Aorta (tissue), 5 donors: Measurements from ENCODE around the gene ITGB1BP1. TPM values are rescaled to one million over a fixed set of nuclear protein-coding genes. Genes with fewer than 3 reads are reported as not detected.

Experiments used
- ATAC-seq: fragments of 200-7000 bp; cut with Tn5 transposase; one replicate; pipeline ENCODE4 v1.9.1; 2022; ENCODE audit warnings: moderate library complexity; ENCODE audit not compliant: low FRiP score
- DNase-seq, 2 donors: peaks; one replicate each; pipeline ENCODE4 v3.0.0-alpha.2; 2020
- H3K27ac ChIP-seq, 2 donors: one replicate each; pipeline ENCODE4 v1.5.1; 2013; ENCODE audit warnings: low read length in 2 of 2, mild to moderate bottlenecking in 2 of 2, moderate library complexity in 2 of 2, control low read depth in 1 of 2, inconsistent platforms in 1 of 2, low read depth in 1 of 2
- H3K27me3 ChIP-seq, 2 donors: one replicate each; pipeline ENCODE4 v1.6.1; 2013; ENCODE audit warnings: control low read depth in 1 of 2, low read length in 1 of 2, mild to moderate bottlenecking in 1 of 2, moderate library complexity in 1 of 2; ENCODE audit not compliant: insufficient read depth in 2 of 2, control insufficient read depth in 1 of 2
- H3K36me3 ChIP-seq, 2 donors: one replicate each; pipeline ENCODE4 v1.6.1; 2013; ENCODE audit warnings: control low read depth in 1 of 2, low read length in 1 of 2, mild to moderate bottlenecking in 1 of 2; ENCODE audit not compliant: insufficient read depth in 2 of 2, control insufficient read depth in 1 of 2
- H3K4me1 ChIP-seq, 2 donors: one replicate each; pipeline ENCODE4 v1.6.1; 2013; ENCODE audit warnings: low read length in 2 of 2, control low read depth in 1 of 2, mild to moderate bottlenecking in 1 of 2, moderate library complexity in 1 of 2; ENCODE audit not compliant: insufficient read depth in 2 of 2, control insufficient read depth in 1 of 2
- H3K4me3 ChIP-seq, 2 donors: one replicate each; pipeline ENCODE4 v1.5.1; 2013; ENCODE audit warnings: low read length in 2 of 2, control low read depth in 1 of 2, mild to moderate bottlenecking in 1 of 2
- H3K9me3 ChIP-seq: one replicate; pipeline ENCODE4 v1.6.1; 2013; ENCODE audit warnings: mild to moderate bottlenecking, low read length; ENCODE audit not compliant: control insufficient read depth
- WGBS, 2 donors: extraction: QIAGEN DNeasy Blood & Tissue Kit; methylation state at CpG; one replicate each; pipeline ENCODE4 v1.1.7; 2013; 5-methylcytosine and 5-hydroxymethylcytosine counted together
- intact Hi-C, 2 donors: fragments of 100-400 bp; cut with DNase I; formaldehyde crosslinking; loops; one replicate each; pipeline versions ENCODE4 v1.14.2 to v1.15.0; 2022
- polyA plus RNA-seq, 2 donors: library from polyadenylated mRNA; stranded (reverse); fragments of 200-250 nt; gene quantifications; one replicate each; pipeline ENCODE4 v1.2.3, GENCODE V29; 2013
- total RNA-seq, 2 donors: library from RNA; stranded (reverse); fragmentation: NEBNext Ultra II Directional; extraction: Animal tissue kit (Norgen Biotek cat#: 25700); gene quantifications; one replicate each; pipeline ENCODE4 v1.2.1, GENCODE V29; 2021
- donor health status: healthy with polysubstance abuse.
- donor health status: Bipolar disorder and iron deficiency.
- donor health status: DM: no; HTN: no; CAD: no.
- donor health status: DM: no; HTN: no; CAD: no.
- donor health status: DM: yes; HTN: yes; CAD: no.

The ITGB1BP1 gene
- total and polyA plus RNA-seq, 4 donors, result 112 to 168 (median 136) TPM

DNA sequence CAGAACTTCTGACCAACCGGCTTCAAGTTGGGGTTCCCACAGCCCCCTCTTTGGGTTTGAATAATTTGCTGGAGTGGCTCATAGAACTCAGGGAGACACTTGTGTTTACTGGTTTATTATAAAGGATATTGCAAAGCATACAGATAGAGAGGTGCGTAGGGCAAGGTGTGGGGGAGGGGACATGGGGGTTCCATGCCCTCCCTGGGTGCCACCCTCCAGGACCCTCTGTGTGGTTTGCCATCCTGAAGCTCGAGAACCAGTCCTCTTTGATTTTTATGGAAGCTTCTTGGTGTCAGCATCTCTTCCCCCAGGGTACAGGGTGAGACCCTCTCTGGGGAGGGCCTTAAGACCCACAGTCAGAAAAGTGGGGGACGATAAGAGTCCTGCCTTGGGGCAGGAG lies 38.8 kb downstream of the ITGB1BP1 start:
- no peaks in the 10 kb centered on the region for H3K27me3 ChIP-seq
- no peaks in the 10 kb centered on the region for H3K4me1 ChIP-seq
- no peaks in the 10 kb centered on the region for H3K9me3 ChIP-seq
- no peak overlapping the region for H3K27ac ChIP-seq
- ATAC-seq, result no peak
- H3K4me3 ChIP-seq, result no peak overlapping the region
- intact Hi-C loops, result no loop called here
- no peak for DNase-seq
- WGBS, 2 donors, result 94 to 97% methylated on average over 4 of the region's 4 CpGs
- H3K36me3 ChIP-seq, result no peaks in the 10 kb centered on the region

DNA sequence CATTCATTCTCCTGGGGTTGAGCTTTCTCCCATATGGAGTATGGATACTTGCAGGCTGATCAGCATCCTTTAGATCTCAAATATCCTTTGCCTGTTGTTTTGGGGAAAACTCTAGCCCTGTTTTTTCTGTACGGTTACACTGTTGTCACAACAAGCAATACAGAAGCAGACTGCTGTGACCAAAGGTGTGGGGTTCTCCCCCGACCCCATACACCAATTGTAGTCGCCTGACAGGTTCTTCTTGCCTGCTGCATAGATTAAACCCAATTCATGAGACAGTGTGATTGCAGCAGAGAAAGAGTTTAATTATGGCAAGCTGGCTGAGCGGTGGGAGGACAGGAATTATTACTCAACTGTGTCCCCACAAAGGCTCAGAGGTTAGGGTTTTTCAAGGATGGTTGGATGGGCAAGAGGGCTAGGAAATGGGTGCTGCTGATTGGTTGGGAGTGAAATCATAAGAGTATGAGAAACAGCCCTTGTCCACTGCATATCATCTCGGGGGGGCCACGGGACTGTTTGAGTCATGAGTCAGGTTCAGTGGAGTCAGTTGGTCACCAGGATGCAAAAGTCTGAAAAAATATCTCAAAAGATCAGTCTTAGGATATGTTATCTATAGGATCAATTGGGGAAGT lies 40.6 kb downstream of the ITGB1BP1 start:
- intact Hi-C loops, result no loop called here
- Histone ChIP-seq H3K4me1 (no peaks in the 10 kb centered on the region), H3K27me3 (no peaks in the 10 kb centered on the region), H3K9me3 (no peaks in the 10 kb centered on the region), H3K27ac (no peak overlapping the region), H3K4me3 (no peak overlapping the region), H3K36me3 (no peaks in the 10 kb centered on the region)
- 94 to 95% methylated on average over 6 of the region's 6 CpGs for WGBS, 2 donors
- ATAC-seq (no peak), DNase-seq (no peak)

DNA sequence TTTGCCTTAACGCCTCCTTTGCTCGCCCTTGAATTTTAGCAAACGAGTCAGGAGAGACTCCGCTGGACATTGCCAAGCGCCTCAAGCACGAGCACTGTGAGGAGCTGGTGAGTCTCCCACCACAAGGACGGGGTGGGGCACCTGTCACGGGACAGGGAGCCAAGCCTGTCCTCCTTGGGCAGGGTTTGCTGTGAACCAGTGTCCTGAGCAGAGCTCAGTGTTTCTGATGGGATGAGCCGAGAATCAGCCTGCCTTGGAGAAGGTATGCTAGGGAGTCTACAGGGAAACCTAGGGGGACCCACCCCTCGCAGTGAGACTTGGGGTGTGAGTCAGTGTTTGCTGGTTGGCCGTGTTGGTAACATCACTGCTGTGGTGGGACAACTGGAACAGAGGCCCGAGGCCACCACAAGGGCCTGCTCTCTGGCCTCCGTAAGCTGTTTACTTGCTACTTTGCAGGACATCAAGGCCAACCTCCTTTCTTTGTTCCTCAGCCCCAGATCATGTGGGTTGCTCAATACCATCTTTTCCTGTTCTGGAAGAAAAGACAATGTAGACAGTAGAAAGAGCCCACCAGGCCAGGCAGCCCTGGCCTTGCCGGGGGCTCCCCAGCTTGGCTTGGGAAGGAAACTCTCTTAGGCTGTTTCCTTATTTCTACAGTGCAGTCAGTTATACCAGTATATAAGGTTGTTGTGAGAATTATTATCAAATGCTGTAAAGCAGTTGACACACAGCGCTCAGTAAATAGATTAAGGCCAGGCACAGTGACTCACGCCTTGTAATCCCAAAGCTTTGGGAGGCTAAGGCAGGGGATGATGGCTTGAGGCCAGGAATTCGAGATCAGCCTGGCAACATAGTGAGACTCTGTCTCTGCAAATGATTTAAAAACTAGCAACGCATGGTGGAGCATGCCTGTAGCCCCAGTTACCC lies 42.4 kb downstream of the ITGB1BP1 start:
- H3K36me3 ChIP-seq, result no peaks in the 10 kb centered on the region
- peak; percentile 73 for ATAC-seq
- H3K4me3 ChIP-seq, result no peak overlapping the region
- H3K27me3 ChIP-seq, result no peaks in the 10 kb centered on the region
- DNase-seq, result peak in 1 of 2 donors; percentile 81
- H3K27ac ChIP-seq, result peak overlapping the region in 1 of 2 donors; percentile 56
- no peaks in the 10 kb centered on the region for H3K4me1 ChIP-seq
- no peaks in the 10 kb centered on the region for H3K9me3 ChIP-seq
- 66 to 68% methylated on average over 18 of the region's 18 CpGs for WGBS, 2 donors
- intact Hi-C loops, result no loop called here

DNA sequence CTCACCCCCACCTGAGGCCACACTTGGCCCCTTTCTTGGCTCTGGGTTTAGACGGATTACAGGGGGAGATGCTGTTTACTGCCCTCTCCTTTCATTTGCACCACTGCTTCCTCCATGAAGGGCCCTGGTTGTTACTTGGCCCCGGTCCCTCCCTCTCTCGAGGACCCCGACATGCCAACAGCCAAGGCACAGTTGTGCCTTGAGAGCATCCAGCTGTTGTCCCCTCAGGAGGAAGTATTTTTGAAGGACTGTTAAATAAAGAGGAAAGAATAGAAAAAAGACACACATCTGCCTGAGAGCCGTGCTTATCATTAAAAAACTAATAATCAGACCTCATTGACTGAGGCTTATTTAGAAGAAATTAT lies 44.0 kb downstream of the ITGB1BP1 start:
- WGBS, 2 donors, result 92 to 95% methylated on average over 5 of the region's 5 CpGs
- Histone ChIP-seq H3K27me3 (no peaks in the 10 kb centered on the region), H3K27ac (no peak overlapping the region), H3K4me1 (no peaks in the 10 kb centered on the region), H3K36me3 (no peaks in the 10 kb centered on the region), H3K9me3 (no peaks in the 10 kb centered on the region), H3K4me3 (no peak overlapping the region)
- no peak for ATAC-seq
- DNase-seq, result no peak
- intact Hi-C loops, result no loop called here

DNA sequence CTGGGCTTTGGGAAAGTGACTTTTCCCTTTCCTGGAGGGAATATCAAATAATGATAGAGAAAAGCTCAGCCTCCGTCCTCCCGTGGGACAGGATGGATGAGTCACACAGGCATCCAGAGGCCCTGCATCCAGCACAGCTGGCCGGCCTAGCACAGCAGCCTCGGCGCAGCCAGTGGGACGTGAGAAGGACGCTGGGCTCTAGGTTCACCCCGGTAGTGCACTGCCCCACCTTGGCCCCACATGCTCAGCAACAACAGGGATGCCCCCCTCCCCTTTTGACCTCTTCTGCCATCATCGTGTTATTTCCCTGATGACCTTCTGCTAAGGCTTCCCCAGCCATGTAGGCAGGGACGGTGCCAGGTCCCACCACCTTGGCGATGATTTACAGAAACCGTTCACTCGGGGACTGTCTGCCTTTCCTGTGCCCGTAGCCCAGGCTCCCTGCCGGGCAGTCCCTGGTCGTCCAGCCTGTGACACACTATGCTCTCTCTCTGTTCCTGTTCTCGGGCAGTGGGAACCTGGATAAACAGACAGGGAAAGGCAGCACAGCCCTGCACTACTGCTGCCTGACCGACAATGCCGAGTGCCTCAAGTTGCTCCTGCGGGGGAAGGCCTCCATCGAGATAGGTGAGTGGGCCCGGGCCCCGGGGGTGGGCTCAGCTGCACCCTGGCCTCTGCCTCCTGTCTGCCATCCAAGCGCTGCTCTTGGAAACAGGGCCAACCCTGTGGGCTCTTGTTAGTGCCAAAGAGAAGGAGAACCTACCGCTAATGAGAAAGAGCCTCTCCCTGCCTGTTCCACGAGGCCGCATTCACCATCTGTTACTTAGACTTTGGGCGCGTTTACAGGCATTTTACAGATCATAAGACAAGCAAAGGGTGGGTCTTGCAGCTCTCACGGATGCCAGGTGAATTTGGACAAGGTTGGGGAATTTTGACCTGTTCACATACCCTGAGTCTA lies 44.6 kb downstream of the ITGB1BP1 start:
- Histone ChIP-seq H3K9me3 (no peaks in the 10 kb centered on the region), H3K4me3 (no peak overlapping the region), H3K27me3 (no peaks in the 10 kb centered on the region), H3K4me1 (no peaks in the 10 kb centered on the region), H3K27ac (peak overlapping the region in 1 of 2 donors; percentile 55), H3K36me3 (no peaks in the 10 kb centered on the region)
- intact Hi-C loops, result no loop called here
- peak; percentile 77 for ATAC-seq
- peak; percentile 85 to 88 for DNase-seq
- 59 to 64% methylated on average over 30 of the region's 30 CpGs for WGBS, 2 donors

DNA sequence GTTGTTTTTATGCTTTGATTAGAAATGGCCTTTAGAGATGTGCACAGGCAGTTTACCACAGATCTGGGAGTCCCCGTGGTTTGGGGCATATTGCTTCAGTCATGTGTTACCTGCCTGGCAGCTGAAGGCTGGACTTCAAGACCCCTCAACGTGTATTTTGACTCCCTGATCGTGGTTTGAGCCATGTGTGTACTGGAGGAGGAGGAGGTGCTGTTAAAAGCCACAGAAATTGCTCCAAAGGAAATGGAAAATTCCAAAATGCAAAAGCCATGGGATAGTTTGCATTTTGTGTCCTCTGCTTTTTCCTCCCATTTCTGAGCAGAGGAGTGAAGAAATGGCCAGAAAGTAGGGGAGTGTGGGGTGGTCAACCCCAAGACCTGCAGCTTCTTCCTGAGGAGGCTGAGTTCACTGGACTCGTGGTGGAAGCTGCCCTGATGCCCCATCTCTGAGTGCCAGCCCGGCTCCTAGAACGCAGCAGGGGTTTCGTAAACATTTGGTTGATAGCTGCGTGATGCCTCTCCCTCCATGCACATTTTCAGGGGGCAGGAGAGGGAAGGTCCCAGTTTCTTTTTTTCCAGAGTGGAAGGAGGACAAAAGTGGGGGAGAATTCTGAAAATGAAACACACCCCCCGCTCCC lies 45.7 kb downstream of the ITGB1BP1 start:
- intact Hi-C loops, result no loop called here
- Histone ChIP-seq H3K9me3 (no peaks in the 10 kb centered on the region), H3K4me3 (no peak overlapping the region), H3K27ac (peak overlapping the region in 1 of 2 donors; percentile 34), H3K27me3 (no peaks in the 10 kb centered on the region), H3K36me3 (no peaks in the 10 kb centered on the region), H3K4me1 (no peaks in the 10 kb centered on the region)
- no peak for DNase-seq
- WGBS, 2 donors, result 55 to 68% methylated on average over 9 of the region's 9 CpGs
- ATAC-seq, result no peak

DNA sequence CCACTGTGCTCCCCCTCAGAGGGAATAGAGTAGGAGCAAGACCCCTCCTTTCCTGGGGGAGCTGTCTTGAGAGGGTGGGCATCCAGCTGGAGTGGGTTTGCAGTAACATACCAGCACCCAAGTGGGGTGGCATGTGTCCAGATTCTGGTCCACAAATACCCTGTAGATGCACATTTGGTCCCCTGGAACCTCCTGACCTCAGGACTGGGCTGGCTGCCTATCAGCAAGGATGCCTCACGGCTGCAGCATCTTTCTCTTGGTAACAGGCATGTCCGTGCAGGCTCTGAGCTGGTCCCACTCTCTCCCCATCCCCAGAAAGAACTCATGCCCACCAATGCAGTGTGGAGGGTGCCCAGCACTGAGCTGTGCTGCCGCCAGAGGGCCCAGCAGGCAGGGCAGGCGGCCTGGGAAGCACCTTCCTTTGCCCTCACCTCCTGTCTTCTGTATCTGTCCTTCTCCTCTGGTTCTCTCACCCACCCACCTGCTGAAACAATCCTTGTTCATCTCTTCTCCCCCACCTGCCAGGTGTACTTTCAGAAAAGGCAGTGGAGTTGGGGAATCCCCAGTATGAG lies 47.4 kb downstream of the ITGB1BP1 start:
- Histone ChIP-seq H3K4me3 (no peak overlapping the region), H3K9me3 (no peaks in the 10 kb centered on the region), H3K36me3 (no peaks in the 10 kb centered on the region), H3K27ac (no peak overlapping the region), H3K4me1 (no peaks in the 10 kb centered on the region), H3K27me3 (no peaks in the 10 kb centered on the region)
- intact Hi-C loops, result no loop called here
- ATAC-seq (no peak), DNase-seq (no peak)
- WGBS, 2 donors, result 85 to 87% methylated on average over 4 of the region's 4 CpGs
